ENCODE data around the gene EPS8. TPM values are rescaled to one million over a fixed set of nuclear protein-coding genes. Genes with fewer than 3 reads are reported as not detected.

The EPS8 gene
- polyA plus RNA-seq, 1 donor (not counting 4 experiments of a cell fraction or from before 2014, with no cell fraction given), result 4.0 TPM

GRCh38 chr12:15699886-15700285, 89.3 kb downstream of the EPS8 start:
- H3K9me3 ChIP-seq (ENCODE audit: control insufficient read depth, low read depth, low read length), result no peaks in the 10 kb centered on the region
- H3K9me1 ChIP-seq (ENCODE audit: control insufficient read depth, extremely low read depth, insufficient read depth, low read length), result no peaks in the 10 kb centered on the region
- H3K4me1 ChIP-seq (ENCODE audit: control insufficient read depth, extremely low read depth, insufficient read depth, low read length), result peaks cover 26% of the 10 kb centered on the region
- DNase-seq (ENCODE audit: low read depth, low spot score) (no peak), FAIRE-seq (no peak)
- no peak overlapping the region for H3K4me2 ChIP-seq (ENCODE audit: control insufficient read depth, extremely low read depth, insufficient read depth, low read depth, low read length)
- H2AFZ ChIP-seq (ENCODE audit: control insufficient read depth, low read length), result no peak overlapping the region
- H3K9ac ChIP-seq (ENCODE audit: control insufficient read depth, extremely low read depth, insufficient read depth, low read length), result no peak overlapping the region
- H3K79me2 ChIP-seq (ENCODE audit: control insufficient read depth, insufficient read depth, low read length), result no peaks in the 10 kb centered on the region
- no peaks in the 10 kb centered on the region for H4K20me1 ChIP-seq (ENCODE audit: control insufficient read depth, extremely low read depth, insufficient read depth, low read length)
- H3K27me3 ChIP-seq (ENCODE audit: control insufficient read depth, extremely low read depth, insufficient read depth, low read length), result no peaks in the 10 kb centered on the region
- TF ChIP-seq EZH2 (IDR thresholded peaks at IDR 0.05; ENCODE audit: low read length) (no peak), CTCF (optimal IDR thresholded peaks at IDR 0.05 in 1 of 3, IDR thresholded peaks at IDR 0.05 in 1 of 3, conservative IDR thresholded peaks at IDR 0.05 in 1 of 3; ENCODE audit: extremely low read depth in 1 of 3, insufficient read depth in 2 of 3, low read length in 3 of 3) (no peak)
- H3K36me3 ChIP-seq (ENCODE audit: control insufficient read depth in 2 of 2, extremely low read depth in 1 of 2, insufficient read depth in 2 of 2, low read length in 2 of 2), result no peaks in the 10 kb centered on the region
- dilution Hi-C loops (cut with MboI; ENCODE audit: extremely low pct_ligation_motif_present, low sequenced_read_pairs), result no loop called here
- H3K27ac ChIP-seq (ENCODE audit: control insufficient read depth, insufficient read depth, low read length), result peak overlapping the region; percentile 11
- H3K4me3 ChIP-seq (ENCODE audit: control insufficient read depth in 2 of 3, extremely low read depth in 1 of 3, insufficient read depth in 2 of 3, low read depth in 1 of 3, low read length in 3 of 3), result no peak overlapping the region

DNA sequence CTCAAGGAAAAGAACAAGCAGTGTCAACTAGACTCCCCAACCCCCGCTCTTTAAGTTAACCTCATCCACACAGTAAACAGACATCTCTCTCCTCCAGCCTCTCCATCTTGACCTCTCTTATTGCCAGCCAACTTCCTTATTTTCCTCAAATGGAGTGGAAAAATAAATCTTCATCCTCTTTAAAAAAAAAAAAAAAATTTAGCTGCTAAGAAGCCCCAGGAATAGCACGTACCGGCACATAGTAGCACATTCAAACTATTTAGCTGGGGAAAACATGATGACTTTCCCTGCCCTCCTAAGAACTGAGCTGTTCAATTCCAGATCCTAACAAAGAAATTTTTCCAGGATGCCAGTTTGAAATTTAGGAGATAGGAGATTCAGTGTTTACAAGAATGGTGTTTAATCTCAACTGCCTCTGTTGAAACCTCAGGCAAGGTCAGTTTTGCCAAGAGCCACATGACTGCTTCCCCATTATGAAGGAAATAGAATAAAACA, 90.8 kb downstream of the EPS8 start:
- peaks cover 26% of the 10 kb centered on the region for H3K4me1 ChIP-seq (ENCODE audit: control insufficient read depth, extremely low read depth, insufficient read depth, low read length)
- H3K27me3 ChIP-seq (ENCODE audit: control insufficient read depth, extremely low read depth, insufficient read depth, low read length), result no peaks in the 10 kb centered on the region
- H3K4me3 ChIP-seq (ENCODE audit: control insufficient read depth in 2 of 3, extremely low read depth in 1 of 3, insufficient read depth in 2 of 3, low read depth in 1 of 3, low read length in 3 of 3), result no peak overlapping the region
- H3K27ac ChIP-seq (ENCODE audit: control insufficient read depth, insufficient read depth, low read length), result no peak overlapping the region
- FAIRE-seq (no peak), DNase-seq (ENCODE audit: low read depth, low spot score) (no peak)
- no peaks in the 10 kb centered on the region for H4K20me1 ChIP-seq (ENCODE audit: control insufficient read depth, extremely low read depth, insufficient read depth, low read length)
- H3K9ac ChIP-seq (ENCODE audit: control insufficient read depth, extremely low read depth, insufficient read depth, low read length), result no peak overlapping the region
- H3K36me3 ChIP-seq (ENCODE audit: control insufficient read depth in 2 of 2, extremely low read depth in 1 of 2, insufficient read depth in 2 of 2, low read length in 2 of 2), result no peaks in the 10 kb centered on the region
- H2AFZ ChIP-seq (ENCODE audit: control insufficient read depth, low read length), result no peak overlapping the region
- H3K79me2 ChIP-seq (ENCODE audit: control insufficient read depth, insufficient read depth, low read length), result no peaks in the 10 kb centered on the region
- H3K4me2 ChIP-seq (ENCODE audit: control insufficient read depth, extremely low read depth, insufficient read depth, low read depth, low read length), result no peak overlapping the region
- no peaks in the 10 kb centered on the region for H3K9me1 ChIP-seq (ENCODE audit: control insufficient read depth, extremely low read depth, insufficient read depth, low read length)
- dilution Hi-C loops (cut with MboI; ENCODE audit: extremely low pct_ligation_motif_present, low sequenced_read_pairs), result no loop called here
- no peaks in the 10 kb centered on the region for H3K9me3 ChIP-seq (ENCODE audit: control insufficient read depth, low read depth, low read length)
- TF ChIP-seq CTCF (optimal IDR thresholded peaks at IDR 0.05 in 1 of 3, IDR thresholded peaks at IDR 0.05 in 1 of 3, conservative IDR thresholded peaks at IDR 0.05 in 1 of 3; ENCODE audit: extremely low read depth in 1 of 3, insufficient read depth in 2 of 3, low read length in 3 of 3), result no peak
- no peak for TF ChIP-seq EZH2 (IDR thresholded peaks at IDR 0.05; ENCODE audit: low read length)
